Body of pancreas (tissue), 4 donors: Measurements from ENCODE around the gene PEX14. TPM values are rescaled to one million over a fixed set of nuclear protein-coding genes. Genes with fewer than 3 reads are reported as not detected.

ENCODE experiments used
- ATAC-seq: fragments of 150-250 bp; one replicate; pipeline ENCODE4 v1.9.1; 2016
- DNase-seq, 4 donors: peaks; one replicate each; pipeline ENCODE4 v3.0.0-alpha.2; 2019
- H3K27ac ChIP-seq, 4 donors: fragments of 200-600 bp; sonication (generic); 1 replicate in 3 of 4; 2 replicates in 1 of 4; pipeline versions ENCODE4 v1.5.1 to v1.6.1; 2016 to 2019; ENCODE audit warnings: mild to moderate bottlenecking in 1 of 4, mixed read lengths in 1 of 4, moderate library complexity in 1 of 4
- H3K27me3 ChIP-seq, 2 donors: fragments of 200-600 bp; sonication (generic); one replicate each; pipeline ENCODE4 v1.6.0; 2016; ENCODE audit warnings: mild to moderate bottlenecking in 1 of 2
- H3K36me3 ChIP-seq, 2 donors: fragments of 200-600 bp; sonication (generic); replicated peaks in 1 of 2; 2 replicates each; pipeline ENCODE4 v1.5.1; 2016; ENCODE audit warnings: low read depth in 2 of 2; ENCODE audit not compliant: insufficient read depth in 1 of 2
- H3K4me1 ChIP-seq: fragments of 200-600 bp; sonication (generic); one replicate; pipeline ENCODE4 v1.6.0; 2016
- H3K4me3 ChIP-seq, 2 donors: fragments of 200-600 bp; sonication (generic); 1 replicate in 1 of 2; 2 replicates in 1 of 2; pipeline ENCODE4 v1.5.1; 2016 to 2019
- H3K9me3 ChIP-seq, 3 donors: fragments of 200-600 bp; sonication (generic); 1 replicate in 2 of 3; 2 replicates in 1 of 3; pipeline ENCODE4 v1.5.1; 2016
- CTCF ChIP-seq, 7 experiments: fragments of 450-650 bp in 4 of 7; fragments of 200-600 bp in 3 of 7; sonication (generic) in 3 of 7; IDR thresholded peaks; one replicate each; pipeline ENCODE4 v1.5.1; 2016 to 2019; ENCODE audit warnings: antibody characterized with exemption in 7 of 7
- POLR2A ChIP-seq, 3 donors: fragments of 450-650 bp; IDR thresholded peaks; one replicate each; pipeline ENCODE4 v1.6.1; 2016; ENCODE audit warnings: antibody characterized with exemption in 3 of 3, mild to moderate bottlenecking in 2 of 3
- WGBS, 2 donors: methylation state at CpG; one replicate each; pipeline ENCODE4 v1.1.5; 2017; 5-methylcytosine and 5-hydroxymethylcytosine counted together
- intact Hi-C: fragments of 100-400 bp; cut with DNase I; formaldehyde crosslinking; loops from one replicate; pipeline ENCODE4 v1.15.1; 2023
- total RNA-seq, 2 donors: library from RNA; depleted of rRNA; stranded (reverse); fragments of >200 nt; gene quantifications; one replicate each; pipeline ENCODE4 v1.1.0, GENCODE V29; 2016

PEX14 gene
- total RNA-seq, 2 donors from 2014 or later: 8.6 to 8.8 TPM

- Histone ChIP-seq H3K27me3 (no peaks in the 10 kb centered on the region), H3K9me3 (no peaks in the 10 kb centered on the region), H3K27ac (peak overlapping the region in 1 of 4 donors; percentile 27), H3K4me3 (no peak overlapping the region), H3K4me1 (peaks cover 23% of the 10 kb centered on the region), H3K36me3 (no peaks in the 10 kb centered on the region)
- DNase-seq (no peak), ATAC-seq (peak; percentile 50)
- 43 to 47% methylated on average over 3 of the region's 3 CpGs for WGBS, 2 donors
- no peak for TF ChIP-seq CTCF (IDR thresholded peaks at IDR 0.05)
- TF ChIP-seq POLR2A (IDR thresholded peaks at IDR 0.05): no peak
- intact Hi-C loops: no loop called here
Observed at GRCh38 chr1:10522322-10522860, 47.6 kb downstream of the PEX14 start.

GRCh38 chr1:10525208-10525607, 50.5 kb downstream of the PEX14 start:
- H3K36me3 ChIP-seq: no peaks in the 10 kb centered on the region
- no peak overlapping the region for H3K4me3 ChIP-seq
- no peaks in the 10 kb centered on the region for H3K9me3 ChIP-seq
- DNase-seq: no peak
- no peak for ATAC-seq
- 87 to 96% methylated on average over 5 of the region's 5 CpGs for WGBS, 2 donors
- intact Hi-C loops: no loop called here
- TF ChIP-seq POLR2A (IDR thresholded peaks at IDR 0.05) (no peak), CTCF (IDR thresholded peaks at IDR 0.05) (no peak)
- H3K27ac ChIP-seq: no peak overlapping the region
- peaks cover 40% of the 10 kb centered on the region for H3K4me1 ChIP-seq
- H3K27me3 ChIP-seq: no peaks in the 10 kb centered on the region

- H3K4me3 ChIP-seq: no peak overlapping the region
- H3K27me3 ChIP-seq: no peaks in the 10 kb centered on the region
- WGBS, 2 donors: 46 to 52% methylated on average over 13 of the region's 13 CpGs
- ATAC-seq: peak; percentile 82
- peak overlapping the region; percentile 17 to 69 (median 57) for H3K27ac ChIP-seq
- no peaks in the 10 kb centered on the region for H3K9me3 ChIP-seq
- no peak for TF ChIP-seq CTCF (IDR thresholded peaks at IDR 0.05)
- TF ChIP-seq POLR2A (IDR thresholded peaks at IDR 0.05): peak in 1 of 3 donors; percentile 12
- peaks cover 33% of the 10 kb centered on the region for H3K4me1 ChIP-seq
- intact Hi-C loops: no loop called here
- H3K36me3 ChIP-seq: no peaks in the 10 kb centered on the region
- peak; percentile 33 to 54 (median 42) for DNase-seq
Observed at GRCh38 chr1:10528066-10529014, 53.6 kb downstream of the PEX14 start.

- TF ChIP-seq CTCF (IDR thresholded peaks at IDR 0.05) (no peak), POLR2A (IDR thresholded peaks at IDR 0.05) (no peak)
- DNase-seq: no peak
- peak overlapping the region in 3 of 4 donors; percentile 54 to 69 (median 60) for H3K27ac ChIP-seq
Observed at GRCh38 chr1:10529091-10529490, 54.3 kb downstream of the PEX14 start.

More at GRCh38 chr1:10529091-10529490, 54.3 kb downstream of the PEX14 start:
- 84 to 91% methylated on average over 12 of the region's 12 CpGs for WGBS, 2 donors
- H3K36me3 ChIP-seq: no peaks in the 10 kb centered on the region
- H3K4me3 ChIP-seq: no peak overlapping the region
- ATAC-seq: no peak
- H3K9me3 ChIP-seq: no peaks in the 10 kb centered on the region
- H3K27me3 ChIP-seq: no peaks in the 10 kb centered on the region
- intact Hi-C loops: no loop called here
- peaks cover 26% of the 10 kb centered on the region for H3K4me1 ChIP-seq
